ENCODE results near the gene TPX2. TPM values are rescaled to one million over a fixed set of nuclear protein-coding genes. Genes with fewer than 3 reads are reported as not detected.

The TPX2 gene
- total and polyA plus RNA-seq, 2 of the 8 experiments (the other 6 are each of a cell fraction or from before 2014, with no cell fraction given): 43.6 to 125 TPM

DNA sequence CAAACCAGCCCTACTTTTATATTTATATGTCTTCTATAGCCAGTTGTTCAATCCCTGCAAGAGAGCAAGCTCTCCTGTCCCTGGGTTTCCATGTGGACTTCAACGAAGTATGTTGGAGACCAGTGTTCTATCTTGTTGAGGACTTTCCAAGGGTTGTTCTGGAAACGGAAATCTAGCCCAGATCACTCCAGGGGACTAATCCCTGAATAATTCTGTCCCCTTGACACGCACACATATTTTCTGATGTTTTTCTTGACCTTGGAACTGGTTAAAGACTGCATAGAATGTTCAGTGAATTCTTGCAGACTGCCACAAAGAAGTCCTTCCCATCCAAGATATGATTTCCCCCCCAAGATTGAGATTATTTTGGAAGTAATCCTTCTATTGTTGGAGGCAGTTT, 70.6 kb downstream of the TPX2 start (continued):
- TF ChIP-seq, protein P1, sequence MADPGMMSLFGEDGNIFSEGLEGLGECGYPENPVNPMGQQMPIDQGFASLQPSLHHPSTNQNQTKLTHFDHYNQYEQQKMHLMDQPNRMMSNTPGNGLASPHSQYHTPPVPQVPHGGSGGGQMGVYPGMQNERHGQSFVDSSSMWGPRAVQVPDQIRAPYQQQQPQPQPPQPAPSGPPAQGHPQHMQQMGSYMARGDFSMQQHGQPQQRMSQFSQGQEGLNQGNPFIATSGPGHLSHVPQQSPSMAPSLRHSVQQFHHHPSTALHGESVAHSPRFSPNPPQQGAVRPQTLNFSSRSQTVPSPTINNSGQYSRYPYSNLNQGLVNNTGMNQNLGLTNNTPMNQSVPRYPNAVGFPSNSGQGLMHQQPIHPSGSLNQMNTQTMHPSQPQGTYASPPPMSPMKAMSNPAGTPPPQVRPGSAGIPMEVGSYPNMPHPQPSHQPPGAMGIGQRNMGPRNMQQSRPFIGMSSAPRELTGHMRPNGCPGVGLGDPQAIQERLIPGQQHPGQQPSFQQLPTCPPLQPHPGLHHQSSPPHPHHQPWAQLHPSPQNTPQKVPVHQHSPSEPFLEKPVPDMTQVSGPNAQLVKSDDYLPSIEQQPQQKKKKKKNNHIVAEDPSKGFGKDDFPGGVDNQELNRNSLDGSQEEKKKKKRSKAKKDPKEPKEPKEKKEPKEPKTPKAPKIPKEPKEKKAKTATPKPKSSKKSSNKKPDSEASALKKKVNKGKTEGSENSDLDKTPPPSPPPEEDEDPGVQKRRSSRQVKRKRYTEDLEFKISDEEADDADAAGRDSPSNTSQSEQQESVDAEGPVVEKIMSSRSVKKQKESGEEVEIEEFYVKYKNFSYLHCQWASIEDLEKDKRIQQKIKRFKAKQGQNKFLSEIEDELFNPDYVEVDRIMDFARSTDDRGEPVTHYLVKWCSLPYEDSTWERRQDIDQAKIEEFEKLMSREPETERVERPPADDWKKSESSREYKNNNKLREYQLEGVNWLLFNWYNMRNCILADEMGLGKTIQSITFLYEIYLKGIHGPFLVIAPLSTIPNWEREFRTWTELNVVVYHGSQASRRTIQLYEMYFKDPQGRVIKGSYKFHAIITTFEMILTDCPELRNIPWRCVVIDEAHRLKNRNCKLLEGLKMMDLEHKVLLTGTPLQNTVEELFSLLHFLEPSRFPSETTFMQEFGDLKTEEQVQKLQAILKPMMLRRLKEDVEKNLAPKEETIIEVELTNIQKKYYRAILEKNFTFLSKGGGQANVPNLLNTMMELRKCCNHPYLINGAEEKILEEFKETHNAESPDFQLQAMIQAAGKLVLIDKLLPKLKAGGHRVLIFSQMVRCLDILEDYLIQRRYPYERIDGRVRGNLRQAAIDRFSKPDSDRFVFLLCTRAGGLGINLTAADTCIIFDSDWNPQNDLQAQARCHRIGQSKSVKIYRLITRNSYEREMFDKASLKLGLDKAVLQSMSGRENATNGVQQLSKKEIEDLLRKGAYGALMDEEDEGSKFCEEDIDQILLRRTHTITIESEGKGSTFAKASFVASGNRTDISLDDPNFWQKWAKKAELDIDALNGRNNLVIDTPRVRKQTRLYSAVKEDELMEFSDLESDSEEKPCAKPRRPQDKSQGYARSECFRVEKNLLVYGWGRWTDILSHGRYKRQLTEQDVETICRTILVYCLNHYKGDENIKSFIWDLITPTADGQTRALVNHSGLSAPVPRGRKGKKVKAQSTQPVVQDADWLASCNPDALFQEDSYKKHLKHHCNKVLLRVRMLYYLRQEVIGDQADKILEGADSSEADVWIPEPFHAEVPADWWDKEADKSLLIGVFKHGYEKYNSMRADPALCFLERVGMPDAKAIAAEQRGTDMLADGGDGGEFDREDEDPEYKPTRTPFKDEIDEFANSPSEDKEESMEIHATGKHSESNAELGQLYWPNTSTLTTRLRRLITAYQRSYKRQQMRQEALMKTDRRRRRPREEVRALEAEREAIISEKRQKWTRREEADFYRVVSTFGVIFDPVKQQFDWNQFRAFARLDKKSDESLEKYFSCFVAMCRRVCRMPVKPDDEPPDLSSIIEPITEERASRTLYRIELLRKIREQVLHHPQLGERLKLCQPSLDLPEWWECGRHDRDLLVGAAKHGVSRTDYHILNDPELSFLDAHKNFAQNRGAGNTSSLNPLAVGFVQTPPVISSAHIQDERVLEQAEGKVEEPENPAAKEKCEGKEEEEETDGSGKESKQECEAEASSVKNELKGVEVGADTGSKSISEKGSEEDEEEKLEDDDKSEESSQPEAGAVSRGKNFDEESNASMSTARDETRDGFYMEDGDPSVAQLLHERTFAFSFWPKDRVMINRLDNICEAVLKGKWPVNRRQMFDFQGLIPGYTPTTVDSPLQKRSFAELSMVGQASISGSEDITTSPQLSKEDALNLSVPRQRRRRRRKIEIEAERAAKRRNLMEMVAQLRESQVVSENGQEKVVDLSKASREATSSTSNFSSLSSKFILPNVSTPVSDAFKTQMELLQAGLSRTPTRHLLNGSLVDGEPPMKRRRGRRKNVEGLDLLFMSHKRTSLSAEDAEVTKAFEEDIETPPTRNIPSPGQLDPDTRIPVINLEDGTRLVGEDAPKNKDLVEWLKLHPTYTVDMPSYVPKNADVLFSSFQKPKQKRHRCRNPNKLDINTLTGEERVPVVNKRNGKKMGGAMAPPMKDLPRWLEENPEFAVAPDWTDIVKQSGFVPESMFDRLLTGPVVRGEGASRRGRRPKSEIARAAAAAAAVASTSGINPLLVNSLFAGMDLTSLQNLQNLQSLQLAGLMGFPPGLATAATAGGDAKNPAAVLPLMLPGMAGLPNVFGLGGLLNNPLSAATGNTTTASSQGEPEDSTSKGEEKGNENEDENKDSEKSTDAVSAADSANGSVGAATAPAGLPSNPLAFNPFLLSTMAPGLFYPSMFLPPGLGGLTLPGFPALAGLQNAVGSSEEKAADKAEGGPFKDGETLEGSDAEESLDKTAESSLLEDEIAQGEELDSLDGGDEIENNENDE (IDR thresholded peaks at IDR 0.05; ENCODE audit: insufficient replicate concordance, low read length): no peak
